ENCODE results near the gene ETS1. TPM values are rescaled to one million over a fixed set of nuclear protein-coding genes. Genes with fewer than 3 reads are reported as not detected.
"Not testable (repeated sequence)": the region's sequence is repeated elsewhere in the genome, so short reads cannot be mapped to it uniquely, and the experiment has no call there.

ETS1 gene
- total RNA-seq, 1 donor from 2014 or later = 169 TPM

DNA sequence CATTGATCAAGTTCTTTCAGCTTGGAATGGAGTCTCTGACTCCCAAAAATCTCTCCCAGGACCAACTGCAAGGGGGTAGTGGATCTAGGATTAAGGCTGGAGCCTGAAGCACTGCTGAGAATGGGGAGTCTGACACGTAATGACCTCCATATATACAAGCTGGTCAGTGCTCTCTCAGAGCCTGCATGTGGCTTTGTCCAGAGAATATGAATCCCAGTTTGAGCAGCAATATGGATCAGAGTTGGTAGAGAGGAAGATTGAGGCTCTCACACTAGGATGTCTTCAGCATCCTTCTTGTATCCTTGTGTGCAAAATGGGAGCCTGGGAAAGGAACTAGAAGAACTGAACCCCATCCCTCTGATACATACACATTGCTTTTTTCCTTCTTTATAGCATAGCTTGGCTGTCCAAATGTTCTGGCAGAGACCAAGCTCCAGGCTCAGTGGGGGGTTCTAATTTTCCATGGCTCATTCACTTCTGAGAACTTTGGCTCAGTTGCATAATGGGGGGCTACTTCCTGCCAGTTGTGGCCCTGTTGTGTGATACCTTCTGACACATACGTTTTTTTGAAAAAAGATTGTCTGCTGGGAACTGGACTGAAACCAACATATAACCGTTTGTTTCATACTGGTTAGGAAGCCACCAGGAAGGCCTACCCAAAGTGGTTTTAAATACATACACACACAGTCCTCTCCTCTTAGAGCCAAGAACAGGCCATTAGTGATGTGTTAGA is 138.2 kb downstream of the ETS1 start:
- DNase-seq (ENCODE audit: extremely low read depth, low read depth, low spot score) = no peak

DNA sequence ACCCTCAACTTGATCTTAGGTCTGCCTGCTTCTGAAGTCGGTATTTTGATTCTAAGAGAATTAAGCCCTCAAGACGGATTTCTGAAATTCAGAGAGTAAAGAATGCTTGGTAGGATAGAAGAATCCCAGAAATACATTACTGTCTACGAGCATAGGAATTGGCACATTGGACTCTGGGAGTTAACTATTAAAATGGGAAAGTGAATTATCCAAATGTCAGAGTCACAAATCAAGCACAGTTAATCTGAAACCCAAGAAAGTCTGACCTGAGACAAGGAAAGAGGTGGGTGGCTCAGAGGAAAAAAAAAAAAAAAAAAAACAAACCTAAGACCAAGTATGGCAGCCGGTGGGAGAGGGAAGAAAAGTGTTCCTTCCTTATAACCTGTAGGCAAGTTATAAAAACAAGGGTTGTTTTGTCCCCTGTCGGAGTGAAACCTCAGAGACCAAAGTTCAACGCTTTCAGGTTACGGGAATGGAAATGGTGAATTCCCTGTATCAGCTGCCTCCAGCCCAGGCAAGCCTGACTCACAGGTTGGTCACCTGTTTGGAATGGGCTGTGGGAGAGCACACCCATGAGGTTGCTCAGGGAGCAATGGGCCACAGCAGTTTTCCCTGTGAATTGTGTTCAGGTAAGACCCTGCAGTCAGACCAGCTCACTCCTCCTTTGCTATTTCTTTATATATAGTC is 139.0 kb downstream of the ETS1 start:
- DNase-seq (ENCODE audit: extremely low read depth, low read depth, low spot score) = no peak

DNA sequence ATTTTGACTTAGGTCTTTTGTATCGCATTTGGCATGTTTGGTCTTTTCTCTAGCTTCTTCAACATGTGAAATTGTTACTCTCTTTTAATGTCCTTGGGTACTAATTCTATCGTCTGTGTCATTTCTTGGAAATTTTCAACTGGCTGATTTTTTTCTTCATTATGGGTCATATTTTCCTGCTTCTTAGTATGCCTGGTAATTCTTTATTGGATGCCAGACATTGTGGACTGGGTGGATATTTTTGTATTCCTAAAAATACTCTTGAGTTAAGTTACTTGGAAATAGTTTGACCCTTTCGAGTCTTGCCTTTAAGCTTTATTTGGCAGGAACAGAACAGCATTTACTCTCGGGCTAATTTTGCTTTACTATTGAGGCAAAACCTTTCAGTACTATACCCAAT is 140.1 kb downstream of the ETS1 start:
- DNase-seq (ENCODE audit: extremely low read depth, low read depth, low spot score) = no peak

DNA sequence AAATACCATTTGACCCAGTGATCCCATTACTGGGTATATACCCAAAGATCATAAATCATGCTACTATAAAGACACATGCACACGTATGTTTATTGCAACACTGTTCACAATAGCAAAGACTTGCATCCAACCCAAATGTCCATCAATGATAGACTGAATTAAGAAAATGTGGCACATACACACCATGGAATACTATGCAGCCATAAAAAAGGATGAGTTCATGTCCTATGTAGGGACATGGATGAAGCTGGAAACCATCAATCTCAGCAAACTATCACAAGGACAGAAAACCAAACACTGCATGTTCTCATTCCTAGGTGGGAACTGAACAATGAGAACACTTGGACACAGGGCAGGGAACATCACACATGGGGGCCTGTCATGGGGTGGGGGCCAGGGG is 141.4 kb downstream of the ETS1 start:
- not testable (repeated sequence) for DNase-seq (ENCODE audit: extremely low read depth, low read depth, low spot score)

DNA sequence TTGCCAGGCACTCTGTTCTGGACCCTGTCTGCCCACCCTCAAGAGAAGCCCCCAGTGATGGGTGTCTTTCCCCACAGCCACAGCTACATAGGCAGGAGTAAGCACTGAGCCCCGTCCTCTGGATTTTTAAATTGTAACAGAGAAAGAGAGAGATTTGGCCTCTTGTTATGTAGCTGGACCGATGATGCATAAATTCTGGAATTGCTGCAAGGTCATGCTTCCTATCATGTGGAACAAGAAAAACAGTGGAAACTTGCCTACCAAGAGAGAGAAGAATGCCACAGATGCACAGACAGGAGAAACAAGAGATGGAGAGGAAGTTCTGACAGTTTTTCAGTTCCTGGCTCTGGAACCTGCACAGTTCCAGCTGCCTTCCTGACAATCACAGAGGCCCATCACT is 150.2 kb downstream of the ETS1 start:
- DNase-seq (ENCODE audit: extremely low read depth, low read depth, low spot score) = peak; percentile 25

GRCh38 chr11:128434818-128435217 is 152.5 kb downstream of the ETS1 start:
- DNase-seq (ENCODE audit: extremely low read depth, low read depth, low spot score) = no peak

- no peak for DNase-seq (ENCODE audit: extremely low read depth, low read depth, low spot score)
Observed at GRCh38 chr11:128434411-128434810, 152.9 kb downstream of the ETS1 start.

DNA sequence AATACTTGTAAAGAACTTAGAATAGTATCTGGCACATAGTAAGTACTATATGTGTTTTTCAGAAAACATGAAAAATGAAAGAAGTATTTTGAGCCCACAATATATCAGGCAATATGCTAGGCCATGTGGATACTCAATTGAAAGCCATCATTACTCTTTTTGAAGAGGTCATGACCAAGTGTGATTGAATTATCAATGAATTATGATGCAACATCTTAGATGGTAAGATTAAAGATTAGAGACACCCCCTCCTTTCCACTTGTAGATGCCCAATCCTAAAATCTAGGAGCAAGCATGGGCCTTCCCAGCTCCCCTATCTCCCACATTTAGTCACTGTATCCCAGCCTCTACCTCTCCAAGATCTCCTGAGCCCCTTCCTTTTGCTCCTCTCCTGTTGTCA is 154.4 kb downstream of the ETS1 start:
- no peak for DNase-seq (ENCODE audit: extremely low read depth, low read depth, low spot score)

DNA sequence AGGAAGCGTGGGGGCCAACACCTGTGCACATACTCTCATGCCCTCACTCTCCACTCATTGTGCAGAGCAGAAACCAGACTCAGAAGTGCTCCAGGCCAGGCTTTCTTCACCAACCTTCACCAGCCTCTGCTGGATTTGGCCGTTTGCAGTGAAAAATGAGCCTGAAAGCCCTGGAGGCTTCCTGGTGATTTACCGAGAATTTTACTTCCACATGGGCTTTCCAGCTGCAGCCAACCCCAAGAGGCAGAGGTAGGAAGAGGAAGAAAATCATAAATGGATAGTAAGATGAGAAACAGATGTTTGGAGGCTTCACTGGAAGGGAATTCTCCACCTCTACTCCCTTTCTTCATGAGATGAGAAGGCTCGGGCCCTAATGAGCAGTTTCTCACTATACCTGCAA is 155.4 kb downstream of the ETS1 start:
- DNase-seq (ENCODE audit: extremely low read depth, low read depth, low spot score) = no peak

DNA sequence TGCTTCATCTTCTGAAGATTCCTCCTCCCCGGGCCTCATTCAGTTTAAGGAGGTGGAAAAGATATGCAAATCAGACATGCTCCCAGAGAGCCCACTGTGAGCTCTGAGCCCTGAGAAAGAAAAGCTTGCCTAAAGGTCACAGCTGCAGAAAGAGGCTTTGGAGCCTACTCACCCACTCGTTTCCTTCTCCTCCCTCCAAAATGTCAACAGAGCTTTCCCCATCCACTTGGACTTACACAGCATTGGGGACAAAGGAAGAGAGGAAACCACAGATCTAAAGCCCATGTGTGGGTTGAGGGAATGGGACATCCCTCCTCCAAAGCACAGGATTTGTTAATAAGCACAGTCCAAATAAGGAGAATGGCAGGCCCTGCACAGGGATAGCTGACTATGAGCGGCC is 158.4 kb downstream of the ETS1 start:
- no peak for DNase-seq (ENCODE audit: extremely low read depth, low read depth, low spot score)

GRCh38 chr11:128424851-128425285 is 162.5 kb downstream of the ETS1 start:
- DNase-seq (ENCODE audit: extremely low read depth, low read depth, low spot score) = no peak

DNA sequence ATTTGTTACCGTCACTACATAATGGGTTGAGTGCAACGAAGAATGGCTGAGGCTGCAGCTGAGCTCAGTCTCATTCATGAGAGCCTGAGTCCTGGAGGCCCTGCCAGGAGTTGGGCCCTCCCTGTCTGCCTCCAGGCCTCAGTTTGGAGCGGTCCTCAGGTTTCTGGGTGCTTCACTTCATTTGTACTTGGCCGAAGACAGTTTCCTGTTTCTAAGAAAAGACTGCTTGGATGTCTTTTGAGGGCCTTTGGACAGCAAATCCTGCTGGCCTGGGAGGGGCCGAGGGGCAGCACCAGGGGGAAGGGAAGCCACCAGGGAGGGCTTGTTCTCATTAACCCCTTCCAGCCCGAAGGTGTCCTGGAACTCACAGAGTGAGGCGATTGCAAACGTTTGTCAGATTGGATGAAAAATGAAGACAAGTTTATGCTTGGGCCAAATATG is 163.1 kb downstream of the ETS1 start:
- DNase-seq (ENCODE audit: extremely low read depth, low read depth, low spot score) = no peak

- no peak for DNase-seq (ENCODE audit: extremely low read depth, low read depth, low spot score)
Observed at GRCh38 chr11:128422576-128423370, 164.6 kb downstream of the ETS1 start.

GRCh38 chr11:128421577-128422330 is 165.6 kb downstream of the ETS1 start:
- no peak for DNase-seq (ENCODE audit: extremely low read depth, low read depth, low spot score)

DNA sequence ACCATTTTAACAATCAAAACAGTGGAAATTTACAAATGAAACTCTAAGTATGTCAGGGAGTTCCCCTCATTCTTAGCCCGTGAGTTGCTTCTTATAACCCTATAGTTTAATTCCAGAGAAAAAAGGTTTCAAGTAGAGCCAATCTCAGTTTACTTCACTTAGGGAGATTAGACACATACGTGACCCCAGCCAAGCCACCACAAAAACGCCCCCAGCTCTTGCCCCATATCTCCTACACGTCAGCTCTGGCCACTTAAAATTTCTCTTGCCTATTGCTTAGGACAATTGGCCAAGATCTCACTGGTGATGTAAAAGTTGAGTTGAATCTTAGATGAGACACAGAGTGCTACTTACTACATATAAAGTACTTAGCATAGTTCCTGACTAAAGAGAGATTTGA is 166.4 kb downstream of the ETS1 start:
- no peak for DNase-seq (ENCODE audit: extremely low read depth, low read depth, low spot score)

DNA sequence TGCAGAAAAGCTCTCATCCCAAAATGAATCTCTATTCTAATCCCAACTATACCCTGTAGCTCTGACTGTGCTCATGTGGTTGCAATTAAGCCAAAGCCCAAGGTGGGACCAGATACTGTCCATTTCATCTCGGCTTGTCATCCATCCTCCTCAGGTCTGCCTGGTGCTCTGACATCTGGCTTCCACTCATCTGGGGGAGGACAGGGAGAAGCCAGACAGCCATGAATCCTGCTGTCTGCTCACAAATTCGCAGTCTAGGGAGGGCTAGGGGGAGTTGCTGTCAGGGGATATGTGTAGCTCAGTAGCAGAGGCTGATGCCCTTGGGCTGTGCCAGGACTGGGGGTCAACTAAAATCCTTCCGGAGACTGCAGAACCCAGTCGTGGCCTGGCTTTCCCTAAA is 167.1 kb downstream of the ETS1 start:
- DNase-seq (ENCODE audit: extremely low read depth, low read depth, low spot score) = no peak

- DNase-seq (ENCODE audit: extremely low read depth, low read depth, low spot score) = no peak
Observed at GRCh38 chr11:128419012-128419767, 168.2 kb downstream of the ETS1 start.

DNA sequence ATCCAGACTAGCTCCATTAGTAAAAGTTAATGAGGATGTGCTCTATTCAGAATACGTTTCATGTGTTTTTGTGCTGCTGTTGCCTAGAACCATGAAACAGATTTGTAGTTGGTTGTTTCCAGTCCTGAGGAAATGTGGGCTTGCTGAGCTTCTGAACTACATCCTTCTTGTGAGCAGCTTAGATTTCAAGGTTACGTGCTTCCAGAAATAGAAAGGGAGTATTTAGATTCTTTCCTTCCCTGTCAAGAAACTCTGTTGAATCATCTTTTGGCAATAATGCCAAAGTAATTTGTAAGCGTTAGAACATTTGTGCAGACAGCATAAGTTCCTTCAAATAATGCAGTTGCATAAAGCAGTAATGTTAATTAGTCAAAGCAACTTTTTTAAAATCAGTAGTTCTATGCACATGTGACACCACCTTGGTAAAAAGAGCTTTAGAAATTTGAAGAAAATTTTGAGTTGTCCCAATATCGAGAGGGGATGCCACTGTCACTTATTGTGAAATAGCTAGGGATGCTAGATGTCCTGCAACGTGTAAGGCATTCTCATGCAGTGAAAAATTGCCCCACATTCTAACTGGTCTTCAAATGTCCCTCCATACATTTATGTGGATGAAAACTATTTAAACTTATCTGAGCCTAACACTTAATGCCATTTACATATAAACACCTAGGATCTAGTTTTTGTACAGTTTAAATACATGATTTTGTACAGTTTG is 169.6 kb downstream of the ETS1 start:
- DNase-seq (ENCODE audit: extremely low read depth, low read depth, low spot score) = no peak

DNA sequence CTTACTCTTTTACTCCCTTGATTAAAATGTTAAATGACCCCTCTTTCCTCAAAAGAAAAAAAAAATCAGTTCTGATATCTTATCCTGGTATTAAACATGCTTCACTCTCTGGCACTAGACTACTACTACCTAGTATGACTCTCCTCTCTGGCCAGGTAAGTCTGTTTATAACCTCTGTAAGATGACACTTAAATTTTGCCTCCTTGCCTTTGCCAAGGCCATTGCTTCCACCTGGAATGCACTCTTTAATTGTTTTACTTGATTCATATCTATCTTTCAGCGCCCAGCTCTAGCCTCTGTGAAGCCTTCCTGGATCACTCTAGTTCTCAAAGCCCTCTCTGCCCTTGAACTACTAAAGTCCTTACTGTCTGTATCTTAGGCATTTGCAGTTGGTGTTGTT is 170.4 kb downstream of the ETS1 start:
- no peak for DNase-seq (ENCODE audit: extremely low read depth, low read depth, low spot score)

DNA sequence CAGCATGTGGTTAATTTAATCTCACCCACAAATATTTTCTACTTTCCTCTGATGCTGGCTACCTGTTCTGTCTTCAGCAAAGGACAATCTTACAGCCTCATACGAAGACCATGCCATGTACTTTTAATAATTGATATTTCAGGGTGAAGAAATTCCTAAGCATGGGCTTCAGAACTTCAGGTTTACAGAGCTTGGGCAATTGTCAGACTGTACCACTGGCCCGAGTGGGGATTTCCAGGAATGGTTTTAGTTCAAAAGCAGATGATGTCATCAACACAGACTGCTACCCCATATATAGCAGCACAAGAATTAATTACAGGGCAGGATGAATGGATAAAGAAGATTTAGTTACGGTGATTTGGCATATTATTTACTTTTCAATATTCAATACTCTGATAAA is 171.8 kb downstream of the ETS1 start:
- no peak for DNase-seq (ENCODE audit: extremely low read depth, low read depth, low spot score)

Measured in glomerular endothelial cell (primary cell).